ENCODE data around the gene SLC24A3. TPM values are rescaled to one million over a fixed set of nuclear protein-coding genes. Genes with fewer than 3 reads are reported as not detected.
A peak's percentile ranks its signal among the peaks of the same experiment; 100 is the strongest.

The SLC24A3 gene
- total and polyA plus RNA-seq, 9 donors: 4.8 to 40.5 (median 18.6) TPM

DNA sequence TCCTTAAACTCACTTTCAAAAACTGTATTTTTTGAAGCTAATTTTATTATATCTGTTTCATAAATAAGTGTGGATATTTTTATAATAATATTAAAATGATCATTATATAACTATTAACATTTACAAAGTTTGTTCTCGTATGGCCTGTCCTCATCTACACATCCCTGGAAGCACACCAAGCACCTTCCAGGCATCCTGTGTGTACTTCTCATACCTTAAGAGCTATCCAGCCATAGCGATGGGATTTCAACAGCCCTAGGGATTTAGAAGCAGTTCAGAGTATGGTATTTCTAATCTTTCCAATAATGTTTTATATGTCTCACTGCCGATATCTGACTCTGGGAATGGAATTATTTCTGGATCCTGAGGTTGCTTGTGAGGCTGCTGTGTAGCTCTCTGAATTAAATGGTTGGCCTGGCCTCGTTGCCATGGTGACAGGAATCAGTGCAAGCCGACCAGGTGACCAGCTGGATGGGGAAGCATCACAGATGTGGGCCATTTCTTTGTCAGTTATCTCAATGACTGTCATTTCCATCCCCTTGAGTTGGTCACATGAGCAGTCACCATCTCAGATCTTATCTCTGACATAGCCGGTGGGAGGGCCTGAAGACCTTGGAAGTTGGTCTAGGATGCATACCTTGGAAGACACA lies 280.4 kb downstream of the SLC24A3 start:
- no peak overlapping the region for H3K4me3 ChIP-seq
- H3K27me3 ChIP-seq: no peaks in the 10 kb centered on the region
- peaks cover 1% of the 10 kb centered on the region for H3K4me1 ChIP-seq (ENCODE audit: insufficient read depth)
- no peaks in the 10 kb centered on the region for H3K9me3 ChIP-seq
- DNase-seq: peak in 1 of 5 donors; percentile 25
- TF ChIP-seq EP300 (IDR thresholded peaks at IDR 0.05) (no peak), POLR2A (IDR thresholded peaks at IDR 0.05) (no peak), CTCF (IDR thresholded peaks at IDR 0.05) (no peak)
- WGBS, 3 donors: 73 to 75% (median 74%) methylated on average over 6 of the region's 6 CpGs
- intact Hi-C loops (cut with DNase I): no loop called here
- no peaks in the 10 kb centered on the region for H3K36me3 ChIP-seq
- H3K27ac ChIP-seq: no peak overlapping the region

DNA sequence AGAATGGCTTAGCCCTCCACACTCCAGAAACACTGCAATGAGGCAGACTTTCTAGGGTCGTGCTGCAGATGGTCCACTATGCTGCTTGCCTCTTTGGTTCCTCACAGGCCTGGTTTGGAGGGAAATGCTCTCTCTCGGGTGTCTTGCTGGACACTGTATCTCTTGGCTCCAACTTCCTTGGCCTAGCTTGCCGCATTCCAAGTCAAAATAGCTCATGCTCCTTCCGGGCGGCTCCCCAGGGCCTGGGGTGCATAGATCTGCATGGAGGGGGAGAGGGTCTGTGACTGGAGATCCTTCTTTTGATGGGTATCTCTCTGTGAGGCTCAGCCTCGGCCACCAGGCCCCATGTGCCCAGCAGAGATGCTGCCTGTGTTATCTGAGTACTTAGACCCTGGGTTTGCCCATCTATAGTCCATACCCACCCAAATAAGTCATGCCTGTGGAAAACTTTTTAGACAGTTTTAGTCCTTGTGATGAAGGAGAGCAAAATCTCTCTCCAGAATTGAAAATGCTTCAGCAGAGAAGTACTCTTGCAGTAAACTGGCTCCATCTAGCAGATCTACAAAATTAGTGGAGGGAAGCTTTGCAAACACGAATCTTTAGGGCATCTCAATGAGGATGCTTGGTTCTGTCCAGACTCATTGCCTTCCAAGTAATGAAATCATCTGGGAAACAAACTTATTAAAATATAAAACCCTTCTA lies 281.5 kb downstream of the SLC24A3 start:
- Histone ChIP-seq H3K36me3 (no peaks in the 10 kb centered on the region), H3K9me3 (no peaks in the 10 kb centered on the region), H3K27me3 (no peaks in the 10 kb centered on the region), H3K4me3 (no peak overlapping the region), H3K4me1 (ENCODE audit: insufficient read depth) (peaks cover 1% of the 10 kb centered on the region), H3K27ac (no peak overlapping the region)
- intact Hi-C loops (cut with DNase I): no loop called here
- TF ChIP-seq POLR2A (IDR thresholded peaks at IDR 0.05): no peak
- peak in 2 of 5 donors; percentile 24 to 40 for DNase-seq
- WGBS, 3 donors: 39 to 53% (median 43%) methylated on average over 7 of the region's 7 CpGs

DNA sequence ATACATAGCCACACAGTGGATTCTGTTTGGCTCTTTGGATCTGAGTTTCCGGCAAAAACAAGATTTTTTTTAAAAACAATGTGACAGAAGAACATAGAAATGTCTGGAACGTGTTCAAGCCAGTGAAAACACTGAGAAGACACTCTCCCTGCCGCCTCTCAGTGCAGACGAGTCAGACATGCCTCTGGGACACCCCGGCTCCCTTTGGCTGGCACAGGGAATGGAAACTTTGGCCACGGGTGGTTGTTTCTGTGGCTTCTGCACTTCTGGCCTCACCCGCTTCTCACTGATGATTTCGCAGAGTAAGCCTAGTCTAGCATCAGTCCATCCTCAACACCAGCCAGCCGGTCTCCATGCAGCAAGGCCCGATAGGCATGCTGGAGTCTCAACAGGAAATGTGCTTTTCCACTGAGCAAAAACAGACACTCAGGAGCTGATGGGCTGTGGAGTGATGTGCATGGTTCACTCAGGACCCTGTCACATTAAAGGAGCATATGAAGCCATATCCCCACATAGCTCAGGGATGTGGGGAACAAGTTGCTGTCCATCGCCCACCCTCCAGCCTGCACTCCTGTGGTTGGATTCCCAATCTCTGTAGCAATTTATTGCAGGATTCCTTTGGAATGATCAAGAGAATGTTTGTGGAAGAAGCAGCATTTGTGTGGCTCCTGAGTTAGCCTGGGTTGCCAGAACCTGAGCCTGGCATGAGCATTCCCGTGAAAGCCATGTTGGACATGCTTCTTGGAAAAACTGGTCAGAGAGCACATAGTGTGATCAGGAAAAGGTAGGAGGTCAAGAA lies 283.7 kb downstream of the SLC24A3 start:
- H3K36me3 ChIP-seq: no peaks in the 10 kb centered on the region
- no peaks in the 10 kb centered on the region for H3K9me3 ChIP-seq
- no peak for DNase-seq
- peaks cover 1% of the 10 kb centered on the region for H3K4me1 ChIP-seq (ENCODE audit: insufficient read depth)
- no peaks in the 10 kb centered on the region for H3K27me3 ChIP-seq
- no peak overlapping the region for H3K27ac ChIP-seq
- 81 to 85% (median 84%) methylated on average over 12 of the region's 12 CpGs for WGBS, 3 donors
- no peak overlapping the region for H3K4me3 ChIP-seq
- intact Hi-C loops (cut with DNase I): no loop called here
- TF ChIP-seq CTCF (IDR thresholded peaks at IDR 0.05) (no peak), EP300 (IDR thresholded peaks at IDR 0.05) (no peak), POLR2A (IDR thresholded peaks at IDR 0.05) (no peak)

DNA sequence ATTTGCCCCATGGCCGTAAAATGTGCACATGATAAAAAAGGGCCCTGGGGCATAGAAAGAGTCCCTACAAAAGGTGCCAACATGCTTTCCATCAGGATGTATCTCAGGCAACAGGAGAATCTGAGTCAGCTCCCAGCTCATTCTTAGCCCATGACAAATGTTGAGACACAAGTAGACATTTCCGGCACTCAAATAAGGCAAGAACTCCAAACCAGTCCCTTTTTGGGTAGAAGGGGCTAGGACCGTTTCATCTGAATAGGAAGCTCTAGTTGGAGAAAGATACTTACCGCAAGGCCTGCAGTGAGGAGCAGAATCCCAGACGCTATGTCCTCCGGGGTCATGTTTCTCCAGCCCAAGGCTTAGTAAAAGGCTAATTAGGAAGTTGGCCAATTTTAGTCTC lies 284.6 kb downstream of the SLC24A3 start:
- DNase-seq: no peak
- WGBS, 3 donors: 90 to 94% (median 92%) methylated on average over 6 of the region's 6 CpGs
- TF ChIP-seq EP300 (IDR thresholded peaks at IDR 0.05) (no peak), CTCF (IDR thresholded peaks at IDR 0.05) (no peak), POLR2A (IDR thresholded peaks at IDR 0.05) (no peak)
- no peaks in the 10 kb centered on the region for H3K9me3 ChIP-seq
- no peak overlapping the region for H3K27ac ChIP-seq
- no peaks in the 10 kb centered on the region for H3K36me3 ChIP-seq
- intact Hi-C loops (cut with DNase I): no loop called here
- no peak overlapping the region for H3K4me3 ChIP-seq
- H3K4me1 ChIP-seq (ENCODE audit: insufficient read depth): peaks cover 1% of the 10 kb centered on the region
- H3K27me3 ChIP-seq: no peaks in the 10 kb centered on the region
